Endometrium (tissue), 2 donors: ENCODE results near the gene ATXN1L.
"Not testable (repeated sequence)": the region's sequence is repeated elsewhere in the genome, so short reads cannot be mapped to it uniquely, and the experiment has no call there.

Experiments
- FAIRE-seq: peaks from 2 replicates; lab custom pipeline; 2012; peaks lifted over from hg19 to GRCh38; lab: Jason Lieb, UNC
- donor health status: control.
- donor health status: control.

The ATXN1L gene

DNA sequence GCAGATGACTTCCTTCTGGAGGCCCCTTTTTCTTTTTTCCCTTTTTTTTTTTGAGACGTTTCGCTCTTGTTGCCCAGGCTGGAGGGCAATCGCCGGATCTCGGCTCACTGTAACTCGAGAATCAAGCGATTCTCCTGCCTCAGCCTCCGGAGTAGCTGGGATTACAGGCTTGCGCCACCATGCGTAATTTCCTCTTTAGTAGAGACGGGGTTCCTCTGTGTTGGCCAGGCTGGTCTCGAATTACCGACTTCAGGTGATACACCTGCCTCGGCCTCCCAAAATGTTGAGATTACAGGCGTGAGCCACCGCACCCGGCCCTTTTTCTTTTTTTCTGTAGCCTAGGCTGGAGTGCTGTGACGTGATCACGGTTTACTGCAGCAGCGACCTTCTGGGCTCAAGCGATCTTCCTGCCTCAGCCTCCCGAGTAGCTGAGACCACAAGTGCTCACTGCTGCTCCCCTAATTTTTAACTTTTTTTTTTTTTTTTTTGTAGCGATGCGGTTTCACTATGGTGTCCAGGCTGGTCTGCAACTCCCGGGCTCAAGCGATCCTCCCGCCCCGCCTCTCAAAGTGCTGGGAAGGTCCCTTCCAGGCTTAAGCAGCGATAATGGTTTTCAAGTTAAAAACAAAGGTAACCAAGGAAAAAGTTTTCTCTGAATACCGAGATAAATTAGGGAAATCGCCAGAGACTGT, 48.6 kb downstream of the ATXN1L start:
- no peak for FAIRE-seq

GRCh38 chr16:71894921-71895678, 49.3 kb downstream of the ATXN1L start, which contains the start of gene IST1:
IST1 (plus strand) TSS chr16:71895531; CDS start chr16:71915641, 20,110 bp downstream.
- FAIRE-seq, result peak; percentile 46

- no peak for FAIRE-seq
These were observed 50.0 kb downstream of the ATXN1L start for GRCh38 chr16:71895679-71896365.

DNA sequence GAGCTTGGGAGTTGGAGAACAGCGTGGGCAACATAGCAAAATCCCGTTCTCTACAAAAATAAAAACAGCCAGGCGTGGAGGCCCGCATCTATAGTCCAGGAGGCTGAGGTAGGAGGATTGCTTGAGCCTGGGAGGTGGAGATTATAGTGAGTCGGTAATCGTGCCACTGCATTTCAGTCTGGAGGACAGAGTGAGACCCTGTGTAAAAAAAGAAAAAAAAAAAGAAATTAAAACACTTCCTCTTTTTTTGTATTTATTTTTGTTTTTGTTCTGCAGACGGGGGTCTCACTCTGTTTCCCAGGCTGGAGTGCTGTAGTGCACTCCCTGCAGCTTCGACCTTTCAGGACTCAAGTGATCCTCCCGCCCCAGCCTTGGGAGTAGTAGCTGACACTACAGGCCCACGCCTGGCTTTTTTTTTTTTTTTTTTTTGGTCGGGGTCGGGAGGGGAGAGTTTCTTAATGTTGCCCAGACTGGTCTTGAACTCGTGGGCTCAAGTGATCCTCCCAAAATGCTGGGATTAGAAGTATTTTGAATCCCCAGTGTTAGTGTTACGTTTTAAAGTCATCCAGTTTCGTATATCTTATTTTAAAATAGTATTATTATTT, 51.1 kb downstream of the ATXN1L start:
- no peak for FAIRE-seq

GRCh38 chr16:71899171-71899570, 53.4 kb downstream of the ATXN1L start:
- FAIRE-seq, result no peak

DNA sequence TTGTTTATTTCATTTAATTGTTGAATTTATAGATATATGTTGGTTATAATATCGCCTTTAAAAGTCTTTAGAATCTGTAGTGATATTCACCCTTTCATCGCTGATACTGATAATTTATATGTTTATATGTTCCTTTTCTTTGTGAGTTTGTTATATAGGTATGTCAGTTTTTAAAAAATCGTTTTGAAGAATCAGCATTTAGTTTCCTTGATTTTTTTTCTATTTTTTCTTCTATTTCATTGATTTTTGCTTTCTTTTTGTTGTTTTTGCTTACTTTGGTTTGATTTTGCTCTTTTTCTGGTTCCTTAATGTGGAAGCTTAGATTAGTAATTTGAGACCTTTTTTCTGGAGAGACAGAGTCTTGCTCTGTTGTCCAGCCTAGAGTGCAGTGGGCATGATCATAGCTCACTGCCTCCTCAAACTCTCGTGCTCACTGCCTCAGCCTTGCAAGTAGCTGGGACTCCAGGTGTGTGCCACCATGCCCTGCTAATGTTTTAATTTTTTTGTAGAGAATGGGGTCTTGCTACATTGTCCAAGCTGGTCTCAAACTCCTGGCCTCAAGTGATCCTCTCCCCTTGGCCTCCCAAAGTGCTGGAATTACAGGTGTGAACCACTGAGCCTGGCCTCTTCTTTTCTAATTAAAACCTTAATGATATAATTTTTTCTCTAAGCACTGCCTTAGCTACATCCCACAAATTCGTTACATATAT, 57.0 kb downstream of the ATXN1L start:
- no peak for FAIRE-seq

DNA sequence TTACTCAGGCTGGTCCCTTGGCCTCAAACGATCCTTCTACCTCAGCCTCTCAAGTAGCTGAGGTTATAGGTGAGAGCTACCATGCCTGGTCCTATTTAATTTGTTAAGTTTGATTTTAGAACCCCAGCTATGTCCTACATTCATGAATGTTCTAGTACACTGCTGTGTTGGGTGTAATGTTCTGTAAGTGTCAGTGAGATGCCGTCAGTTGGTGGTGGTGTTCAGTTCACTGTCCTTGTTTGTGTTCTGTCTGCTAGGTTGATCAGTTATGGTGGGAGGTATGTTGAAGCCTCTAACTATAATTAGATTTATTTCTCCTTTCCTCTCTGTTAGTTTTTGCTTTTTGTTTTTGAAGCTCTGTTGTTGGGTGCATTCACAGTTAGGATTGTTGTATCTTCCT, 57.8 kb downstream of the ATXN1L start:
- FAIRE-seq, result no peak

DNA sequence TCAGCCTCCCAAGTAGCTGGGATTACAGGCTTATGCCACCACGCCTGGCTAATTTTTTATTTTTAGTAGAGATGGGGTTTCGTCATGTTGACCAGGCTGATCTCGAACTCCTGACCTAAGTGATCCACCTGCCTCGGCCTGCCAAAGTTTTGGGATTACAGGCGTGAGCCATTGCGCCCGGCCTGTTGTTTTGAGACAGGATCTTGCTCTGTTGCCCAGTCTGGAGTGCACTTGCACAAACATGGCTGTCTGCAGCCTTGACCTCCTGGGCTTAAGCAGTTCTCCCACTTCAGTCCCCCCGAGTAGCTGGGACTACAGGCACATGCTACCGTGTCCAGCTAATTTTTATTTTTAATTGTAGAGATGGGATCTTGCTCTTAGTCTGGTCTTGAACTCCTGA, 58.5 kb downstream of the ATXN1L start:
- no peak for FAIRE-seq

DNA sequence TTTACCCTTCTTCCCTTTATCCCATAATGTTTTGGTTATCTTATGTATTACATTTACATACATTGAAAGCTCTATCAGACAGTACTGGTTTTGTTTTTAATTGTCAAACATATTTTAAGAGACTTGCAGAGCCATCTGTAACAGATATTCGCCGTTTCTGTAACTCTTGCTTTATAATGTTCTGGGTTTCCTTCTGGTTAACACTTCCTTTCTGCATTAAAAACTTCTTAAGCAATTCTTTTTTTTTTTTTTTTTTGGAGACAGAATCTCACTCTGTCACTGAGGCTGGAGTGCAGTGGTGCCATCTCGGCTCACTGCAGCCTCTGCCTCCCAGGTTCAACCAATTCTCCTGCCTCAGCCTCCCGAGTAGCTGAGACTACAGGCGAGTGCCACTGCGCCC, 60.0 kb downstream of the ATXN1L start:
- FAIRE-seq, result not testable (repeated sequence)
